Colonic mucosa (tissue), 4 donors: ENCODE measurements around the gene FNIP2. TPM values are rescaled to one million over a fixed set of nuclear protein-coding genes. Genes with fewer than 3 reads are reported as not detected.
A peak's percentile ranks its signal among the peaks of the same experiment; 100 is the strongest.

Experiments used
- DNase-seq: peaks from one replicate; pipeline ENCODE4 v3.0.0-alpha.2; 2020
- H3K27ac ChIP-seq: fragments of 200-600 bp; one replicate; pipeline ENCODE4 v1.8.0; 2021
- H3K27me3 ChIP-seq: fragments of 200-600 bp; one replicate; pipeline ENCODE4 v1.8.0; 2021
- H3K36me3 ChIP-seq: fragments of 200-600 bp; one replicate; pipeline ENCODE4 v1.8.0; 2021
- H3K4me1 ChIP-seq: fragments of 200-600 bp; one replicate; pipeline ENCODE4 v1.8.0; 2021; ENCODE audit warnings: mild to moderate bottlenecking
- H3K4me3 ChIP-seq: fragments of 200-600 bp; one replicate; pipeline ENCODE4 v1.8.0; 2021
- H3K9ac ChIP-seq, 2 donors: one replicate each; pipeline ENCODE4 v1.7.0; 2013; ENCODE audit warnings: control low read depth in 2 of 2, low read depth in 2 of 2, low read length in 2 of 2
- H3K9me3 ChIP-seq: fragments of 200-600 bp; one replicate; pipeline ENCODE4 v1.8.0; 2021
- intact Hi-C: fragments of 100-400 bp; cut with DNase I; formaldehyde crosslinking; loops from one replicate; pipeline ENCODE4 v1.14.1; 2022
- total RNA-seq, 2 donors: library from RNA; stranded (reverse); fragmentation: NEBNext Ultra II Directional in 1 of 2; extraction: Animal tissue kit (Norgen Biotek cat#: 25700) in 1 of 2; gene quantifications; one replicate each; pipeline ENCODE4 v1.2.1, GENCODE V29; 2021
- TF ChIP-seq, protein P1 (sequence below): fragments of 200-600 bp; IDR thresholded peaks from one replicate; pipeline ENCODE4 v1.8.0; 2022; ENCODE audit warnings: antibody characterized with exemption, mild to moderate bottlenecking
- donor health status: healthy.
- donor health status: DM: no; HTN: no; CAD: no.
- donor health status: DM: no; HTN: no; CAD: no.

FNIP2 gene
- total RNA-seq, 2 donors from 2014 or later, result 56.2 to 89.6 TPM

DNA sequence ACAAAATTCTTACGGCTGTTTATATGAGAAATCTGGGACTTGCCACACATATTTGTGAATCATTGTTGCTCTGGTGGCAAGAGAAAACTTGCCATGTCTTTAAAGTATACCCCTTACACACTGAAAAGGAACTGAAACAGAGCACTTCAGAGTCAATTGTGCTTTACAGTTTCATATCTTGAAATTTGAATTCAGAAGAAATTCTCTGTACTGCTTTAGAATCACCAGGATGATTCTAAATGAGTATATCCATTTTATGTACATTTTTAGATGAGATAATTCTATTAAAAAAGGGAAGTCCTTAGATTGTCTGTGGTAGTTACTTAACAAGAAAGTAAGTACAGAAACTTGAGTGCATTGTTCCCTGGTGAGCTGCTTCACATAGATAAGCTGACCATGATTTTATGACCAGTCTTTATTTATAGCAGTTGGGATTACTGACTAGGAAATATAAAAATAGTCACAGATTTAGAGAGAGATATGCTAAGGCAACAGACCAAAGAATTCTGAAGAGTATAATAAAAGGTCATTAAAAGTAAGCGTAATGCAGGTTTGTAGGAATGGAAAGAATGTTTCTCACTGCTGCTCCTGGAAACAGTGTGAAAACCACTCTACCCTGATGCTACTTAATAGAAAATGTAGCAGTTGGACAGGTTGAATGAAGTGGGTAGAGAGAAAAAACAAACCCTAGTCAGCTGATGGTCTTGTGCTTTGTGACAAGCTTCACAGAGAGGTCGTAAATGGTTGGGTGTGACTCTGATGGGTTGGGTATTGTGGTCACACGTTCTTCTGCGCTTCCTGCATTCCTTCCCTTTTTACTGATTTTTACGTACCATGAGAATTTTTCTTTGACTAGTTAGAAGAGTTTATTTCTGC lies 41.0 kb downstream of the FNIP2 start:
- H3K9ac ChIP-seq, result peak overlapping the region in 1 of 2 donors; percentile 76
- intact Hi-C loops, result no loop called here
- TF ChIP-seq, protein P1, sequence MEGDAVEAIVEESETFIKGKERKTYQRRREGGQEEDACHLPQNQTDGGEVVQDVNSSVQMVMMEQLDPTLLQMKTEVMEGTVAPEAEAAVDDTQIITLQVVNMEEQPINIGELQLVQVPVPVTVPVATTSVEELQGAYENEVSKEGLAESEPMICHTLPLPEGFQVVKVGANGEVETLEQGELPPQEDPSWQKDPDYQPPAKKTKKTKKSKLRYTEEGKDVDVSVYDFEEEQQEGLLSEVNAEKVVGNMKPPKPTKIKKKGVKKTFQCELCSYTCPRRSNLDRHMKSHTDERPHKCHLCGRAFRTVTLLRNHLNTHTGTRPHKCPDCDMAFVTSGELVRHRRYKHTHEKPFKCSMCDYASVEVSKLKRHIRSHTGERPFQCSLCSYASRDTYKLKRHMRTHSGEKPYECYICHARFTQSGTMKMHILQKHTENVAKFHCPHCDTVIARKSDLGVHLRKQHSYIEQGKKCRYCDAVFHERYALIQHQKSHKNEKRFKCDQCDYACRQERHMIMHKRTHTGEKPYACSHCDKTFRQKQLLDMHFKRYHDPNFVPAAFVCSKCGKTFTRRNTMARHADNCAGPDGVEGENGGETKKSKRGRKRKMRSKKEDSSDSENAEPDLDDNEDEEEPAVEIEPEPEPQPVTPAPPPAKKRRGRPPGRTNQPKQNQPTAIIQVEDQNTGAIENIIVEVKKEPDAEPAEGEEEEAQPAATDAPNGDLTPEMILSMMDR, result no peak
- peak; percentile 75 for DNase-seq
- no peak overlapping the region for H3K4me3 ChIP-seq
- peaks cover 7% of the 10 kb centered on the region for H3K4me1 ChIP-seq
- H3K9me3 ChIP-seq, result no peaks in the 10 kb centered on the region
- H3K27ac ChIP-seq, result peak overlapping the region; percentile 83
- no peaks in the 10 kb centered on the region for H3K27me3 ChIP-seq
- no peaks in the 10 kb centered on the region for H3K36me3 ChIP-seq

- no peaks in the 10 kb centered on the region for H3K9me3 ChIP-seq
- intact Hi-C loops, result no loop called here
- H3K9ac ChIP-seq, result peak overlapping the region in 1 of 2 donors; percentile 76
- H3K27me3 ChIP-seq, result no peaks in the 10 kb centered on the region
- peak; percentile 72 for DNase-seq
- H3K4me1 ChIP-seq, result peaks cover 7% of the 10 kb centered on the region
- peak overlapping the region; percentile 83 for H3K27ac ChIP-seq
- TF ChIP-seq, protein P1, result no peak
- H3K4me3 ChIP-seq, result no peak overlapping the region
- H3K36me3 ChIP-seq, result no peaks in the 10 kb centered on the region
Observed at GRCh38 chr4:158810487-158811215, 41.8 kb downstream of the FNIP2 start.

DNA sequence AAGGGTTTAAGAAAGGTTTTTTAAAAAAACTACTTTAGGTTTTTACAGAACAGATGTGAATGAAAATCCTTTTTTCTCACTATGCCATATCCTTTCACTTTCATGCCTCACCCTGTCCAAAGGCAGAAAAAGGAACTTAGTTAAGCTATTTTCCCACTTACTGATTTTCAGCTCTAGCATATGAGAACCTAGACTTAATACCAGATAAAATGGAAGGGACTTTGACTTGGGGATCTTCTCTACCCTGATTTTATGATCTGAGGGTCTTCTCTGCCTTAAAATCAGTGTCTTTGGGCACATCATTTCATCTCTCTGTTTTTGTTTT lies 42.4 kb downstream of the FNIP2 start:
- peak overlapping the region in 1 of 2 donors; percentile 76 for H3K9ac ChIP-seq
- no peaks in the 10 kb centered on the region for H3K9me3 ChIP-seq
- TF ChIP-seq, protein P1, result no peak
- no peaks in the 10 kb centered on the region for H3K27me3 ChIP-seq
- no peak overlapping the region for H3K4me3 ChIP-seq
- H3K4me1 ChIP-seq, result peaks cover 7% of the 10 kb centered on the region
- intact Hi-C loops, result no loop called here
- DNase-seq, result no peak
- no peaks in the 10 kb centered on the region for H3K36me3 ChIP-seq
- H3K27ac ChIP-seq, result peak overlapping the region; percentile 83

GRCh38 chr4:158811704-158812103 lies 42.9 kb downstream of the FNIP2 start:
- Histone ChIP-seq H3K27me3 (no peaks in the 10 kb centered on the region), H3K9ac (peak overlapping the region in 1 of 2 donors; percentile 58)
- intact Hi-C loops, result no loop called here

DNA sequence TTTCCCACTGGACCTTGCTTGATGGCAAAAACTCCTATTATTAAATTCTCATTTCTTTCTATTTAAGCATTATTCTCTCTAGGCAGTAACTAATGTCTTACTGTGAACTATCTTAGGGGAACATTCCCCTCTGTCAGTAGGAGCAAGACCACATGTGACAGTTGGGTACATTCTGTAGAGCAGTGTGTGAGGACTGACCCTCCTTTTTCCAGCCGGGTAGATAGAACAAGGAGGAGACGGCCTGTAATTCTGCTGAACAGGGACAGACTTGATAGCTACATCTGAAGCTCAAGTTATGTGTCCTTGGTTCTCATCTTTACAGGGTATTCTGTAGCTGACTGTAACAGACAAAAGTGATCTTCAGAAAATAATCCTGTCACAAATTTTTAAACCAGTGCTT lies 43.3 kb downstream of the FNIP2 start:
- TF ChIP-seq, protein P1, result no peak
- H3K36me3 ChIP-seq, result no peaks in the 10 kb centered on the region
- H3K27ac ChIP-seq, result peak overlapping the region; percentile 83
- DNase-seq, result no peak
- H3K4me3 ChIP-seq, result no peak overlapping the region
- H3K27me3 ChIP-seq, result no peaks in the 10 kb centered on the region
- no peaks in the 10 kb centered on the region for H3K9me3 ChIP-seq
- intact Hi-C loops, result no loop called here
- peaks cover 7% of the 10 kb centered on the region for H3K4me1 ChIP-seq
- H3K9ac ChIP-seq, result peak overlapping the region in 1 of 2 donors; percentile 58

More at GRCh38 chr4:158811704-158812103, 42.9 kb downstream of the FNIP2 start:
- peak; percentile 55 for DNase-seq
- peaks cover 7% of the 10 kb centered on the region for H3K4me1 ChIP-seq
- H3K36me3 ChIP-seq, result no peaks in the 10 kb centered on the region
- H3K9me3 ChIP-seq, result no peaks in the 10 kb centered on the region
- H3K27ac ChIP-seq, result peak overlapping the region; percentile 83
- no peak overlapping the region for H3K4me3 ChIP-seq
- TF ChIP-seq, protein P1, result no peak
